ENCODE results near the gene ARPC1A.

Gene ARPC1A

DNA sequence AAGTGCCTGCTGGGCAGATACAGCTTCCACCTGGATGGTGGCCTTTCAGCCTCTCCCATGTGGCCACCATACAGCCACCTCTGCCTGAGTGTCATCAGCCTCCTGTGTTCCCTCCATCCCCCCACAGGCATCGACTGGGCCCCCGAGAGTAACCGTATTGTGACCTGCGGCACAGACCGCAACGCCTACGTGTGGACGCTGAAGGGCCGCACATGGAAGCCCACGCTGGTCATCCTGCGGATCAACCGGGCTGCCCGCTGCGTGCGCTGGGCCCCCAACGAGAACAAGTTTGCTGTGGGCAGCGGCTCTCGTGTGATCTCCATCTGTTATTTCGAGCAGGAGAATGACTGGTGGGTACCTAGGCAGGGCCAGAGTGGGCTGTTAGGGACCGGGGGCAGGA lies 62.2 kb downstream of the ARPC1A start:
- no peak for DNase-seq (ENCODE audit: low read depth, low spot score)

GRCh38 chr7:99389772-99390171 lies 64.1 kb downstream of the ARPC1A start:
- DNase-seq (ENCODE audit: low read depth, low spot score), result no peak

DNA sequence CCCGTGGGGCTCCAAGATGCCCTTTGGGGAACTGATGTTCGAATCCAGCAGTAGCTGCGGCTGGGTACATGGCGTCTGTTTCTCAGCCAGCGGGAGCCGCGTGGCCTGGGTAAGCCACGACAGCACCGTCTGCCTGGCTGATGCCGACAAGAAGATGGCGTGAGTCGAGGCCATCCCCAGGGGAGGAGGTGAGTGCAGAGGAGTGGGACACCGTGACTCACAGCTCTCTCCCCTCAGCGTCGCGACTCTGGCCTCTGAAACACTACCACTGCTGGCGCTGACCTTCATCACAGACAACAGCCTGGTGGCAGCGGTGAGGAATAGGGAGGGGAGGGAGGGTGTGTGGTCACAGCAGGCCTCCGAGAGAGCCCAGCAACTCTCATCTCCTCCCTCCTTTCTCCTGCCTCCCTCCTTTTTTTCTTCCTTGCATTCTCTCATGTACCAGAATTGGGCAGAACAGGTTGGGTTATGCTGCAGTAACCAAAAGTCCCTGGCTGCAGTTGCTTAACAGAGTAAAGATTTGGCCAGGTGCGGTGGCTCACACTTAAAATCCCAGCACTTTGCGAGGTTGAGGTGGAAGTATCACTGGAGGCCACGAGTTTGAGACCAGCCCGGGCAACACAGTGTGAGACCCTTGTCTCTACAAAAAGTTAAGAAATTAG lies 65.4 kb downstream of the ARPC1A start:
- DNase-seq (ENCODE audit: low read depth, low spot score), result no peak

DNA sequence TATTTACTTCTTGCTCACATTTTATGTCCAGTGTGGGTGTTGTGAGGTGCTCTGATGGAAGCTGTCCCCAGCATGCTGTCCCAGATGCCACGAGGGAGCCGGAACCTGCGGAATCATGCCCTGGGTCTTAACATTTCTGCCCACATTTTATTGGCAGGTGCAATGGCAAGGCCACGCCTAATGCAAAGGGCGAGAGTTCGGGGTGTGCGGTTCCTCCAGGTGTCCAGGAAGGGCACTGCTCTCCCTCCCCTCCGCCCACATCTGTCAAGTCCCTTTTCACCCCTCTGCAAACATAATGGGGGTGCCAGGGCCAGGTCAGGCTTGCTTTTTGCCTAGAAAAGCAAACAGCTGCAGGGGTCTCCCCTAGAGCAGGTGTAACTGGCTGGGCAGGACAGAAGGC lies 66.3 kb downstream of the ARPC1A start:
- no peak for DNase-seq (ENCODE audit: low read depth, low spot score)

GRCh38 chr7:99392659-99393354 lies 67.1 kb downstream of the ARPC1A start:
- DNase-seq (ENCODE audit: low read depth, low spot score), result peak; percentile 68

GRCh38 chr7:99393355-99394187 lies 67.9 kb downstream of the ARPC1A start:
- no peak for DNase-seq (ENCODE audit: low read depth, low spot score)

DNA sequence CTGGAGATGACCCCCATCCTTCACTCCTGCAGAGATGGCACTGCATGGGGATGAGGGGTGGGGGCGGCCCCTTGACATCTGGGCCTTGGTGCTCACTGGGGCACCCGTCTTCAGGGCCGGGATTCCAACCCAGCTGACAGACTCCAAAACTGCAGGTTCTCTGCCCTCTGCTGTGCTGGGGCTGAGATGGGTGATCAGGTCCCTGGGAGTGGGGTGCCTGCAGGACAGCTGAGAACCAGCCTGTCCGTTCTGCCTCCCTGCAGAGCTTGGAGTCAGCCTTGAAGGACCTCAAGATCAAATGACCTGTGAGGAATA lies 68.4 kb downstream of the ARPC1A start:
- no peak for DNase-seq (ENCODE audit: low read depth, low spot score)

GRCh38 chr7:99395616-99396327 lies 70.1 kb downstream of the ARPC1A start:
- DNase-seq (ENCODE audit: low read depth, low spot score), result no peak

- DNase-seq (ENCODE audit: low read depth, low spot score), result no peak
These were observed 71.0 kb downstream of the ARPC1A start for GRCh38 chr7:99396418-99397296.

- no peak for DNase-seq (ENCODE audit: low read depth, low spot score)
These were observed 71.7 kb downstream of the ARPC1A start for GRCh38 chr7:99397297-99397983.

- DNase-seq (ENCODE audit: low read depth, low spot score), result no peak
These were observed 73.3 kb downstream of the ARPC1A start for GRCh38 chr7:99398891-99399445.

GRCh38 chr7:99399597-99399996 lies 73.9 kb downstream of the ARPC1A start:
- no peak for DNase-seq (ENCODE audit: low read depth, low spot score)

DNA sequence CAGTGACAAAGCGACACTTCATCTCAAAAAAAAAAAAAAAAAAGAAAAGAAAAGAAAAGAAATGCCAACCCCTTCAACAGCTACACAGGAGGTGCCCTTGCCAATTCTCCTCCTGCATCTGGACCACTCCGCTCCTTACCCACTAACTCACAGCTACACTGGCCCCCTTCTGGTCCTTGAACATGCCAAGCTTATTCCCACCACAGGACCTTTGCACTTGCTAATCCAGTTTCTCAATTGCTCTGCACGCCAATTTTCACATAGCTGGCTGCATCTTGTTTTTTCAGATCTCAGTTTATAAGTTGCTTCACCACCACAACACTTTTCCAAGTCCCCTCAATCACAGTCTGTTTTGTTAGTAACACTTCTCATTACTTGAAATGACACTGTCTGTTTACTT lies 77.2 kb downstream of the ARPC1A start:
- DNase-seq (ENCODE audit: low read depth, low spot score), result no peak

- DNase-seq (ENCODE audit: low read depth, low spot score), result no peak
These were observed 78.1 kb downstream of the ARPC1A start for GRCh38 chr7:99403764-99404163.

- DNase-seq (ENCODE audit: low read depth, low spot score), result no peak
These were observed 78.7 kb downstream of the ARPC1A start for GRCh38 chr7:99404235-99404976.

DNA sequence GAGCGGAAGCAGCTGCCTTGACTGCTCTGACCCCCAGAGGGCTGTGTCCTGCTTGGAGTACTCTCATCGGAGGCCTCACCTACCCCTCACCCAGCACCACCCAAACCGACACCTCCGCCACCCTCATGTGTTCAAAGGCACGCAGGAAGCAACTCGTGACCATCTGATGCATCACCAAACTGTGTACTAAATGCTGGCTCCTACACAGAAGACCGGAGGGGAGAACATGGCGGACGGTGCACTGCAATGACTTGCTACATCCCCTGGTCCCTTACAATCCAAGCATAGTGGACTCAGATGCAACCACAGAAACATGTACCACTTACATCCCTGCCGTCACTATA lies 79.3 kb downstream of the ARPC1A start:
- no peak for DNase-seq (ENCODE audit: low read depth, low spot score)

DNA sequence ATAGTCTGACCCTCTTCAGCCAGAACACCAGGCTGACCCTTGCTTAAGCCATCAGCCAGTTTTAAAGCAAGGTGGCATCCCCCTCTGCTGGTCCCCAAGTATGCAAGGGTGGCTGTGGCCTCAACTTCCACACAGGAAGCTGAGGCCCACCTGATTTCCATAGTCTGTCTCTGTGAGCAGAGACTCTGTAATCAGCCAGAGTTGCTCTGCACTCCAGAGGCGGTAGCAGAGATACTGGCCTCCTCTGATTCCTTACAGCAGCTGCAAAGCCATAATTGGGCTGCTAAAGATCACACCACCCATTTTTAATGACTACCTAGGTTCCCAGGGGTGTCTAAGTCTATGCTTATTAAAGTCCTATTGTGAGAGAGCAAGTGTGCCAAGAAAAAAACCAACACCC lies 80.9 kb downstream of the ARPC1A start:
- no peak for DNase-seq (ENCODE audit: low read depth, low spot score)

DNA sequence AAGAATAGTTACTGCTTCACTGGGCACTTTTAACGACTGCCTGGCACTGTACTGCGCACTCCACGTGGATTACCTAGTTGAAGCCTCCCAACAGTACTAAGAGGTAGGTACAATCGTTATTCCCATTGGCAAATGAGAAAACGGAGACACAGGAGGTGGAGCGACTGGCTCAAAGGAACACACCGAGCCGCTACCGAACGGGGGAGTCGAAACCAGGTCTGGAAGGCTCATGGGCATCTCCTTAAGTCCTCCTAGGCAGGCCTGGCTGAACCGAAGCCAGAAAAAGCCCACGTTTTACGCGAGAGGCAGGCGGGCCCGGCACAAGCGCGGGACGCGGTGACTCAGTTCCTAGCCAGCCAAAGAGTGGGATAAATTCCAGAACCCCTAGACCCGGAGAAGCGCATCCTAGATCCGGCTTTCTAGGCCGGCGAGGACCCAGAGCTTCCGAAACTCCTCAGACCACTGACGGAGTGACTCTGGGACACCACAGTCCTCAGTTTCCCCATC lies 82.2 kb downstream of the ARPC1A start:
- DNase-seq (ENCODE audit: low read depth, low spot score), result no peak

DNA sequence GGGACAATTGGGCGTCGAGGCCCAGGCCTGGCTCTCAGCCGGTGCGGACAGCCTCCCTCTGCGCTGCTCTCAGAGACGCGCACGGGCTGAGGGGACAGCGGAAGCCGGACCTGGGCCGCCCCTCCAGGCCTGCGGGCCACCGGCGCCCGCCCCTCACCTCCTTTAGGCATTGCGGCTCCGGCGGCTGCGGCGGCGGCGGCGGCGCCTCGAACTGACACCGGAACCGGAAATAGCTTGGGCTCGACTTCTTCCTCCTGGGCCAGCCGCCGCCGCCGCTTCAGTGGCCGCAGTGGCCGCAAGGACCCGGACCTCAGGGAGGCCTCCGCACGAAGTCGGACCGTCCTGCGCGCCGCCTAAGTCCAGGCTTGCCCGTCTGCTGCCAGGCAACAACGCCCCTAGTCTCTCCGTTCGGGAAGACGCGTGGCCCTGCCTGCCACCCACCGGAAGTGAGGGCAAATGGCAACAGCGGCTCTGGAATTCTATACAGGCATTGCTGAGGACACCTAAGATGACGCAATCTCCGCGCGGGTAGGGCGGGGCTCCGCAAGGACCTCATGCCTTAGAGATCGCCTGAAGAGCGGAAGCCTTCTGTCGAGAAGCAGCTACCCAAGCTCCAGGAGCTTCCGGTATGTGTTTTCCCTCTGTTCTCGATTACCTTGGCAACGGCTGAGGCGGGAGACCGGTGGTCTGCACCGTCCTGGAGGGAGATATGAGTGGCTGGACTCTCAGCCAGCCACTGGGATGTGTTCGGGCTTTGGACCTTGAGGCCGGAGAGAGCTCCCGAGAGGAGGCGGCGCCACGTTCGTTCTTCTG lies 82.9 kb downstream of the ARPC1A start, which contains the start of the genes BUD31 and PDAP1:
BUD31 (plus strand) TSS at position 591 of the 813 bp plus-strand sequence. CDS start 2,124 bp downstream, outside the sequence.
PDAP1 (minus strand) TSS at position 219 of the 813 bp plus-strand sequence; CDS start at position 170, 49 bp downstream.
- DNase-seq (ENCODE audit: low read depth, low spot score), result peak; percentile 93

Data from iPS DF 19.7 (cell line).